Natural killer cell (primary cell): Measurements from ENCODE around the gene APC2. TPM values are rescaled to one million over a fixed set of nuclear protein-coding genes. Genes with fewer than 3 reads are reported as not detected.

Experiments
- ATAC-seq, 3 donors: fragments of 150-1000 bp in 2 of 3; fragments of 200-7000 bp in 1 of 3; cut with Tn5 transposase; 1 replicate in 1 of 3; 2 replicates in 2 of 3; pipeline ENCODE4 v1.10.0; 2021; ENCODE audit warnings: mild to moderate bottlenecking in 2 of 3, moderate library complexity in 2 of 3
- DNase-seq, 2 donors: peaks; one replicate each; pipeline versions ENCODE4 v3.0.0 to v3.0.0-alpha.2; 2013 to 2021; ENCODE audit warnings: mixed read lengths in 1 of 2
- H3K27ac ChIP-seq: one replicate; pipeline ENCODE4 v1.5.1; 2013; ENCODE audit warnings: mild to moderate bottlenecking, low read length
- H3K27me3 ChIP-seq: one replicate; pipeline ENCODE4 v1.6.1; 2013; ENCODE audit warnings: low read length; ENCODE audit not compliant: control insufficient read depth, insufficient read depth
- H3K36me3 ChIP-seq: one replicate; pipeline ENCODE4 v1.6.1; 2013; ENCODE audit warnings: low read length; ENCODE audit not compliant: control insufficient read depth, insufficient read depth
- H3K4me1 ChIP-seq: one replicate; pipeline ENCODE4 v1.6.1; 2013; ENCODE audit warnings: low read length; ENCODE audit not compliant: control insufficient read depth, insufficient read depth
- H3K4me3 ChIP-seq: one replicate; pipeline ENCODE4 v1.5.1; 2013; ENCODE audit warnings: low read length
- H3K9me3 ChIP-seq: one replicate; pipeline ENCODE4 v1.6.1; 2013; ENCODE audit warnings: low read length; ENCODE audit not compliant: control insufficient read depth, insufficient read depth
- H3K27ac Mint-ChIP-seq, 2 donors: one replicate each; pipeline ENCODE4 v1.8.0; 2022; ENCODE audit warnings: mild to moderate bottlenecking in 2 of 2, mixed read lengths in 2 of 2, moderate library complexity in 1 of 2
- H3K27me3 Mint-ChIP-seq, 2 donors: one replicate each; pipeline ENCODE4 v1.8.0; 2022; ENCODE audit warnings: low read depth in 2 of 2, mixed read lengths in 2 of 2
- H3K36me3 Mint-ChIP-seq: one replicate; pipeline ENCODE4 v1.8.0; 2022; ENCODE audit warnings: mixed read lengths
- H3K4me1 Mint-ChIP-seq, 2 donors: one replicate each; pipeline ENCODE4 v1.8.0; 2022; ENCODE audit warnings: mixed read lengths in 2 of 2
- H3K4me3 Mint-ChIP-seq: one replicate; pipeline ENCODE4 v1.8.0; 2022; ENCODE audit warnings: mild to moderate bottlenecking, moderate library complexity, mixed read lengths
- H3K9me3 Mint-ChIP-seq, 2 donors: one replicate each; pipeline ENCODE4 v1.8.0; 2022; ENCODE audit warnings: mixed read lengths in 2 of 2
- WGBS: methylation state at CpG from one replicate; pipeline ENCODE4 v1.1.7; 2013; ENCODE audit warnings: missing lambda C conversion rate; ENCODE audit not compliant: insufficient coverage; 5-methylcytosine and 5-hydroxymethylcytosine counted together
- intact Hi-C: fragments of 100-400 bp; cut with micrococcal nuclease; formaldehyde crosslinking; loops from one replicate; pipeline ENCODE4 v1.14.2; 2022
- total RNA-seq, 4 donors: library from RNA; stranded (reverse); fragments of 120-200 nt in 1 of 4; gene quantifications; one replicate each; pipeline versions ENCODE4 v1.2.3 to v1.2.4, GENCODE V29; 2013 to 2022
- TF ChIP-seq, protein P1 (sequence below): fragments of 200-600 bp; IDR thresholded peaks from one replicate; pipeline ENCODE4 v1.8.0; 2022; ENCODE audit warnings: antibody characterized with exemption

Gene APC2
- total RNA-seq, 3 donors from 2014 or later (not counting 1 experiment from before 2014, with no cell fraction given): 0.14 to 0.58 (median 0.27) TPM

DNA sequence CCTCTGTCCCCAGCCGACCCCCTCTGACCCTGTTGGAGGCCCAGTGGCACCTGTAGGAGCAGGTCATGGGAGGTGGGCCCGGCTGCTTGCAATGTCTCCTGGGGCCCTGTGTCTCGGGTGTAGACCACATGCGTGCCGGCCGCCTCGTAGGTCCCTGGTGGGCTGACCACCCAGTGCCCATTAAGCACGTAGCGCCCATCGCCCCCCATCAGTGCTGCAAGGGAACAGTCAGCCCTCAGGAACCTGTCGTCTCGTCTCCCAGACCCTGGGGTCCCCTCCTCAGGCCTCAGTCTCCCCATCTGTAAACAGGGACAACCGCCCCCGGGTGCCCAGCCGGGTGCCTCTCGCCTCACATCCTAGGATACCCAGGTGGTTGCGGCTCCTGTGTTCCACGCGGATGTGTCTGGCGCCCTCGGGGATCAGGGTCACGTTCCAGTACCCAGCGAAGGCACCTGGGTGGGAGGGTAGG lies 57.3 kb downstream of the APC2 start:
- H3K9me3 ChIP-seq: peaks cover 9% of the 10 kb centered on the region
- 78% methylated on average over 23 of the region's 23 CpGs for WGBS
- H3K27me3 Mint-ChIP-seq: peaks cover 15 to 33% of the 10 kb centered on the region in 2 donors
- H3K4me1 ChIP-seq: peaks cover 31% of the 10 kb centered on the region
- H3K27ac Mint-ChIP-seq: peak overlapping the region; percentile 83 to 94
- intact Hi-C loops: loop anchor here (1.0 kb wide), 1 partner anchor 17 kb away; the partner anchor contains the start of gene PCSK4
- H3K4me3 Mint-ChIP-seq: no peak overlapping the region
- no peak for DNase-seq
- H3K27ac ChIP-seq: peak overlapping the region; percentile 41
- peaks cover 14% of the 10 kb centered on the region for H3K27me3 ChIP-seq
- no peak overlapping the region for H3K4me3 ChIP-seq
- TF ChIP-seq, protein P1, sequence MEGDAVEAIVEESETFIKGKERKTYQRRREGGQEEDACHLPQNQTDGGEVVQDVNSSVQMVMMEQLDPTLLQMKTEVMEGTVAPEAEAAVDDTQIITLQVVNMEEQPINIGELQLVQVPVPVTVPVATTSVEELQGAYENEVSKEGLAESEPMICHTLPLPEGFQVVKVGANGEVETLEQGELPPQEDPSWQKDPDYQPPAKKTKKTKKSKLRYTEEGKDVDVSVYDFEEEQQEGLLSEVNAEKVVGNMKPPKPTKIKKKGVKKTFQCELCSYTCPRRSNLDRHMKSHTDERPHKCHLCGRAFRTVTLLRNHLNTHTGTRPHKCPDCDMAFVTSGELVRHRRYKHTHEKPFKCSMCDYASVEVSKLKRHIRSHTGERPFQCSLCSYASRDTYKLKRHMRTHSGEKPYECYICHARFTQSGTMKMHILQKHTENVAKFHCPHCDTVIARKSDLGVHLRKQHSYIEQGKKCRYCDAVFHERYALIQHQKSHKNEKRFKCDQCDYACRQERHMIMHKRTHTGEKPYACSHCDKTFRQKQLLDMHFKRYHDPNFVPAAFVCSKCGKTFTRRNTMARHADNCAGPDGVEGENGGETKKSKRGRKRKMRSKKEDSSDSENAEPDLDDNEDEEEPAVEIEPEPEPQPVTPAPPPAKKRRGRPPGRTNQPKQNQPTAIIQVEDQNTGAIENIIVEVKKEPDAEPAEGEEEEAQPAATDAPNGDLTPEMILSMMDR: no peak
- peaks cover 10 to 20% of the 10 kb centered on the region in 2 donors for H3K4me1 Mint-ChIP-seq
- no peak for ATAC-seq
- no peaks in the 10 kb centered on the region for H3K36me3 ChIP-seq
- H3K9me3 Mint-ChIP-seq: no peaks in the 10 kb centered on the region
- H3K36me3 Mint-ChIP-seq: no peaks in the 10 kb centered on the region

DNA sequence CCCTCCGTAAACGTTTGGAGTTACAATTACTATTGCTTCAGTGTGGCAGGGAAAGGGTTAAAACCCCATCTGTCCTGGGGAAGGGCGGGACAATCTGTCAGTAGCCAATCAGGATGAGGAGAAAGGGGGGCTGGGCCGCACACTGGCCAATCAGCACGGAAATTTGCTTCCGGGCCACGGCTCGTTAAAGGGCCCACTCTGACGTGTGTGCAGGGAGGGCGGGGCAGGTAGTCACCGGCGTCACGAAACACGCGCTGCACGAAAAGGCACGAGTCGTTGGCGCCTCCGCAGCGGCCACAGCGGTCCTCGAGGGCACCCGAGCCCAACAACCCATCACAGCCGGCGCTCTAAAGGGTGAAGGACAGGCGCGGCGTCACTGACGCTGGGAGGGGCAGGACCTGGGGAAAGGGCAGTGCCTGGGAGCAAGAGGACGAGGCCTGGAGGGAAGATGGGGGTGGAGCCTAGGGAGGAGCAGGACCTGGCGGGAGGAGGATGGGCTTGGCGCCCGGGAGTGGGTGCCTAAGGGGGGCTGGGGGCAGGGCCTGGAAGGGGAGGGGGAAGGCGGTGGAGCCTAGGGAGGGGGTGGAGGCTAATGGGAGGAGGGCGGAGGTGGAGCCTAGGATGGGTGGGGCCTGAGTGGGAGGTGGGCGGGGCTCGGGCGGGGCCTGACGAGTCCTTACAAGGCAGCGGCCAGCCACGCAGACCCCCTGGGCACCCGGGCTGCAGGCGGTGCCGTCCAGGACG lies 58.0 kb downstream of the APC2 start:
- DNase-seq (peak; percentile 90 to 97), ATAC-seq (peak; percentile 90 to 95 (median 91))
- Histone ChIP-seq H3K4me3 (peak overlapping the region; percentile 40), H3K9me3 (peaks cover 9% of the 10 kb centered on the region), H3K36me3 (no peaks in the 10 kb centered on the region), H3K27ac (peak overlapping the region; percentile 41), H3K27me3 (peaks cover 15% of the 10 kb centered on the region), H3K4me1 (peaks cover 35% of the 10 kb centered on the region)
- no peaks in the 10 kb centered on the region for H3K9me3 Mint-ChIP-seq
- 2% methylated on average over 46 of the region's 46 CpGs for WGBS
- intact Hi-C loops: loop anchor here (1.0 kb wide), 1 partner anchor 18 kb away; the partner anchor contains the start of gene PCSK4
- peaks cover 15 to 30% of the 10 kb centered on the region in 2 donors for H3K27me3 Mint-ChIP-seq
- peak overlapping the region; percentile 83 to 94 for H3K27ac Mint-ChIP-seq
- TF ChIP-seq, protein P1: no peak
- peaks cover 10 to 20% of the 10 kb centered on the region in 2 donors for H3K4me1 Mint-ChIP-seq
- no peaks in the 10 kb centered on the region for H3K36me3 Mint-ChIP-seq
- H3K4me3 Mint-ChIP-seq: peak overlapping the region; percentile 78

DNA sequence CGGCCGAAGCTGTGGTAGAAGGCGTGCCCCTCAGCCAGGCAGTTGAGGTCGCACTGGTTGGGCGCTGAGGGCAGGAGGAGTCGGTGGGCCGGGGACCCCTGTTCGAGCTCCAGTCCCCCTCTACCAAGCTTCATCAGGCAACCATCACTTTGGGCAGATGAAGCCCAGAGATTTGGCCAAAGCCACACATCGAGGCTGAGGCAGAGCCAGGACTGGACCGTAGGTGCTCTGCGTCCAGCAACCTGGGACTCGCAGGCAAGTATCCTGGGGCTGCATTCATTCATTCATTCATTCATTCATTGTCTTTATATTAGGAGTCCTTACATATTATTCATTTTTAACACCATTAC lies 58.6 kb downstream of the APC2 start:
- H3K27ac ChIP-seq: no peak overlapping the region
- H3K4me3 ChIP-seq: no peak overlapping the region
- TF ChIP-seq, protein P1: no peak
- peak overlapping the region; percentile 45 for H3K4me3 Mint-ChIP-seq
- no peaks in the 10 kb centered on the region for H3K9me3 Mint-ChIP-seq
- H3K27ac Mint-ChIP-seq: peak overlapping the region in 1 of 2 donors; percentile 94
- H3K4me1 ChIP-seq: peaks cover 33% of the 10 kb centered on the region
- DNase-seq: no peak
- no peaks in the 10 kb centered on the region for H3K36me3 ChIP-seq
- ATAC-seq: no peak
- peaks cover 11% of the 10 kb centered on the region for H3K27me3 ChIP-seq
- intact Hi-C loops: no loop called here
- H3K9me3 ChIP-seq: peaks cover 9% of the 10 kb centered on the region
- peaks cover 10 to 20% of the 10 kb centered on the region in 2 donors for H3K4me1 Mint-ChIP-seq
- H3K27me3 Mint-ChIP-seq: peaks cover 15 to 30% of the 10 kb centered on the region in 2 donors
- WGBS: 40% methylated on average over 12 of the region's 12 CpGs
- H3K36me3 Mint-ChIP-seq: no peaks in the 10 kb centered on the region
